NCI-H1105 (cell line): Measurements from ENCODE around the gene FAM107B.
A peak's percentile ranks its signal among the peaks of the same experiment; 100 is the strongest.

Experiments used
- DNase-seq: peaks from one replicate; lab custom pipeline; 2025; lab: John Stamatoyannopoulos, UW

Gene FAM107B

GRCh38 chr10:14533295-14533694 is 241.4 kb downstream of the FAM107B start:
- DNase-seq: no peak

- DNase-seq: no peak
These were observed 242.0 kb downstream of the FAM107B start for GRCh38 chr10:14532473-14533251.

GRCh38 chr10:14531974-14532373 is 242.7 kb downstream of the FAM107B start:
- no peak for DNase-seq

GRCh38 chr10:14530465-14530864 is 244.2 kb downstream of the FAM107B start:
- no peak for DNase-seq

GRCh38 chr10:14529351-14529750 is 245.3 kb downstream of the FAM107B start:
- DNase-seq: no peak

GRCh38 chr10:14528450-14528849 is 246.2 kb downstream of the FAM107B start:
- DNase-seq: no peak

GRCh38 chr10:14527915-14528314 is 246.8 kb downstream of the FAM107B start:
- no peak for DNase-seq

GRCh38 chr10:14527134-14527844 is 247.4 kb downstream of the FAM107B start:
- DNase-seq: no peak

GRCh38 chr10:14526326-14526725 is 248.4 kb downstream of the FAM107B start:
- DNase-seq: no peak

GRCh38 chr10:14524691-14525324 is 249.9 kb downstream of the FAM107B start:
- DNase-seq: no peak

GRCh38 chr10:14523286-14523685 is 251.4 kb downstream of the FAM107B start:
- DNase-seq: no peak

- DNase-seq: no peak
These were observed 254.9 kb downstream of the FAM107B start for GRCh38 chr10:14519785-14520184.

GRCh38 chr10:14518149-14518548 is 256.5 kb downstream of the FAM107B start:
- no peak for DNase-seq

GRCh38 chr10:14513123-14513522 is 261.6 kb downstream of the FAM107B start:
- no peak for DNase-seq

- no peak for DNase-seq
These were observed 264.4 kb downstream of the FAM107B start for GRCh38 chr10:14510346-14510745.

- no peak for DNase-seq
These were observed 266.0 kb downstream of the FAM107B start for GRCh38 chr10:14508725-14509124.

GRCh38 chr10:14507781-14508180 is 266.9 kb downstream of the FAM107B start:
- no peak for DNase-seq

- peak; percentile 42 for DNase-seq
These were observed 267.5 kb downstream of the FAM107B start for GRCh38 chr10:14507176-14507575.

GRCh38 chr10:14502431-14502830 is 272.3 kb downstream of the FAM107B start:
- DNase-seq: no peak

GRCh38 chr10:14500172-14500765 is 274.4 kb downstream of the FAM107B start:
- DNase-seq: no peak

- DNase-seq: no peak
These were observed 275.1 kb downstream of the FAM107B start for GRCh38 chr10:14499601-14499904.

- no peak for DNase-seq
These were observed 276.4 kb downstream of the FAM107B start for GRCh38 chr10:14498326-14498725.

GRCh38 chr10:14491811-14492210 is 282.9 kb downstream of the FAM107B start:
- no peak for DNase-seq
